Liver (tissue), 9 donors: ENCODE results near the gene FOXG1. TPM values are rescaled to one million over a fixed set of nuclear protein-coding genes. Genes with fewer than 3 reads are reported as not detected.

Source experiments
- DNase-seq: peaks from one replicate; pipeline ENCODE4 v3.0.0-alpha.2; 2017; ENCODE audit warnings: low spot score
- H3K27ac ChIP-seq, 2 donors: one replicate each; pipeline ENCODE4 v1.7.0; 2013; ENCODE audit warnings: inconsistent platforms in 2 of 2, low read length in 2 of 2, control low read depth in 1 of 2, low read depth in 1 of 2, mild to moderate bottlenecking in 1 of 2
- H3K27me3 ChIP-seq, 4 donors: one replicate each; pipeline versions ENCODE4 v1.6.1 to v1.7.0; 2013; ENCODE audit warnings: low read length in 3 of 4, inconsistent platforms in 1 of 4, mild to moderate bottlenecking in 1 of 4, moderate library complexity in 1 of 4; ENCODE audit not compliant: control insufficient read depth in 4 of 4, insufficient read depth in 4 of 4
- H3K36me3 ChIP-seq, 4 donors: one replicate each; pipeline versions ENCODE4 v1.6.1 to v1.7.0; 2013; ENCODE audit warnings: low read length in 3 of 4, mild to moderate bottlenecking in 3 of 4, low read depth in 1 of 4, moderate library complexity in 1 of 4; ENCODE audit not compliant: control insufficient read depth in 4 of 4, insufficient read depth in 3 of 4
- H3K4me1 ChIP-seq, 4 donors: one replicate each; pipeline versions ENCODE4 v1.6.1 to v1.7.0; 2013; ENCODE audit warnings: low read length in 3 of 4, mild to moderate bottlenecking in 3 of 4, moderate library complexity in 1 of 4; ENCODE audit not compliant: control insufficient read depth in 4 of 4, insufficient read depth in 4 of 4
- H3K4me3 ChIP-seq, 3 donors: one replicate each; pipeline versions ENCODE4 v1.6.1 to v1.7.0; 2013; ENCODE audit warnings: low read length in 3 of 3, control low read depth in 1 of 3, low read depth in 1 of 3, mild to moderate bottlenecking in 1 of 3
- H3K9ac ChIP-seq, 2 donors: one replicate each; pipeline ENCODE4 v1.7.0; 2013; ENCODE audit warnings: low read length in 2 of 2, mild to moderate bottlenecking in 2 of 2, moderate library complexity in 2 of 2, control low read depth in 1 of 2, low read depth in 1 of 2
- H3K9me3 ChIP-seq, 4 donors: one replicate each; pipeline versions ENCODE4 v1.6.1 to v1.7.0; 2013; ENCODE audit warnings: low read length in 3 of 4; ENCODE audit not compliant: control insufficient read depth in 4 of 4
- FOXA2 ChIP-seq: IDR thresholded peaks from 2 replicates; pipeline ENCODE4 v1.6.1; 2016; ENCODE audit warnings: antibody characterized with exemption
- JUND ChIP-seq, 2 donors: IDR thresholded peaks; 2 replicates each; pipeline ENCODE4 v1.6.1; 2016; ENCODE audit warnings: antibody characterized with exemption in 2 of 2
- RAD21 ChIP-seq, 2 donors: IDR thresholded peaks; 2 replicates each; pipeline ENCODE4 v1.6.1; 2016; ENCODE audit warnings: antibody characterized with exemption in 2 of 2, mild to moderate bottlenecking in 2 of 2
- RXRA ChIP-seq, 2 donors: IDR thresholded peaks; 2 replicates each; pipeline ENCODE4 v1.6.1; 2017 to 2018; ENCODE audit warnings: antibody characterized with exemption in 2 of 2, mild to moderate bottlenecking in 1 of 2
- TAF1 ChIP-seq: conservative IDR thresholded peaks from 2 replicates; pipeline ENCODE4 v1.6.1; 2016; ENCODE audit warnings: antibody characterized with exemption, mild to moderate bottlenecking
- YY1 ChIP-seq: IDR thresholded peaks from 2 replicates; pipeline ENCODE4 v1.6.1; 2016; ENCODE audit warnings: antibody characterized with exemption, mild to moderate bottlenecking
- ZBTB33 ChIP-seq: IDR thresholded peaks from 2 replicates; pipeline ENCODE4 v1.6.1; 2016; ENCODE audit warnings: antibody characterized with exemption
- WGBS: extraction: QIAGEN DNeasy Blood & Tissue Kit; methylation state at CpG from one replicate; pipeline ENCODE4 v1.1.7; 2013; 5-methylcytosine and 5-hydroxymethylcytosine counted together
- polyA plus RNA-seq, 2 donors: library from polyadenylated mRNA; stranded (reverse) in 1 of 2; unstranded in 1 of 2; fragments of 200-250 nt in 1 of 2; fragments of >200 nt in 1 of 2; fragmentation: Nextera tagmentation in 1 of 2; extraction: Ambion mirVana in 1 of 2; gene quantifications; one replicate each; pipeline versions ENCODE4 v1.2.1 to v1.2.3, GENCODE V29; 2013 to 2015
- total RNA-seq, 2 donors: library from RNA; depleted of rRNA; stranded (reverse); fragments of >200 nt; gene quantifications; one replicate each; pipeline ENCODE4 v1.2.3, GENCODE V29; 2014
- TF ChIP-seq, protein P1 (sequence below): IDR thresholded peaks from 2 replicates; pipeline ENCODE4 v1.6.1; 2016; ENCODE audit warnings: antibody characterized with exemption
- TF ChIP-seq, protein P2 (sequence below): IDR thresholded peaks from 2 replicates; pipeline ENCODE4 v1.6.1; 2016; ENCODE audit warnings: antibody characterized with exemption
- TF ChIP-seq, protein P3 (sequence below): fragments of 150-350 bp; IDR thresholded peaks from 2 replicates; pipeline ENCODE4 v1.5.1; 2017; ENCODE audit warnings: improper control_type of control experiment, low read depth, low read length; ENCODE audit not compliant: missing input control
- donor health status: healthy.
- donor health status: healthy.
- donor health status: healthy.
- donor health status: healthy.
- donor health status: healthy.

FOXG1 gene
- total and polyA plus RNA-seq, 4 donors = not detected

DNA sequence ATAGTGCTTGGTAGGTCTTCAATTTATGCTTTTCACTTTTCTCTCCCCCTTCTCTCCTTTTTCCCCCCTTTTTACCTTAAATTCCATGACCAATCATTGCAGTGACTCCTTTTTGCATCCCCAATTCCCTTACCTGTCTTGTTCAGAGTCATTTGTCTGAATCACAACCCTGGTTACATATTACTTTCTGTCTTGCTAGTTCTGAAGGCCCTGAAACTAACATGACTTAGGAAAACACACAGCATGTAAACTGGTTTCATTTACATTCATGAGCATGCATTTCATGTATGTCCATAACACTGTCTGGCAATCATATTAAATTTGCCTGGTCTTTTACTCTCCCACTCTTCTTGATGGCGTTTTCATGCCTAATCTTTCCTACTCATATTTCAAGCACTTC lies 20.3 kb upstream of the FOXG1 start:
- no peak for DNase-seq
- no peak overlapping the region for H3K4me3 ChIP-seq
- no peak overlapping the region for H3K9ac ChIP-seq
- peaks cover 0 to 8% (median 0%) of the 10 kb centered on the region in 4 donors for H3K27me3 ChIP-seq
- peaks cover 0 to 4% (median 3%) of the 10 kb centered on the region in 4 donors for H3K9me3 ChIP-seq
- no peak overlapping the region for H3K27ac ChIP-seq
- TF ChIP-seq, protein P1, sequence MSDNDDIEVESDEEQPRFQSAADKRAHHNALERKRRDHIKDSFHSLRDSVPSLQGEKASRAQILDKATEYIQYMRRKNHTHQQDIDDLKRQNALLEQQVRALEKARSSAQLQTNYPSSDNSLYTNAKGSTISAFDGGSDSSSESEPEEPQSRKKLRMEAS = no peak
- no peak for TF ChIP-seq JUND (IDR thresholded peaks at IDR 0.05)
- TF ChIP-seq, protein P2, sequence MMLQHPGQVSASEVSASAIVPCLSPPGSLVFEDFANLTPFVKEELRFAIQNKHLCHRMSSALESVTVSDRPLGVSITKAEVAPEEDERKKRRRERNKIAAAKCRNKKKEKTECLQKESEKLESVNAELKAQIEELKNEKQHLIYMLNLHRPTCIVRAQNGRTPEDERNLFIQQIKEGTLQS = no peak
- TF ChIP-seq ZBTB33 = no peak
- TF ChIP-seq YY1 = no peak
- no peak for TF ChIP-seq TAF1
- no peak for TF ChIP-seq FOXA2
- no peak for TF ChIP-seq RXRA (IDR thresholded peaks at IDR 0.05)
- WGBS = 71% methylated on average over 1 of the region's 1 CpG
- no peaks in the 10 kb centered on the region for H3K36me3 ChIP-seq
- H3K4me1 ChIP-seq = no peaks in the 10 kb centered on the region

DNA sequence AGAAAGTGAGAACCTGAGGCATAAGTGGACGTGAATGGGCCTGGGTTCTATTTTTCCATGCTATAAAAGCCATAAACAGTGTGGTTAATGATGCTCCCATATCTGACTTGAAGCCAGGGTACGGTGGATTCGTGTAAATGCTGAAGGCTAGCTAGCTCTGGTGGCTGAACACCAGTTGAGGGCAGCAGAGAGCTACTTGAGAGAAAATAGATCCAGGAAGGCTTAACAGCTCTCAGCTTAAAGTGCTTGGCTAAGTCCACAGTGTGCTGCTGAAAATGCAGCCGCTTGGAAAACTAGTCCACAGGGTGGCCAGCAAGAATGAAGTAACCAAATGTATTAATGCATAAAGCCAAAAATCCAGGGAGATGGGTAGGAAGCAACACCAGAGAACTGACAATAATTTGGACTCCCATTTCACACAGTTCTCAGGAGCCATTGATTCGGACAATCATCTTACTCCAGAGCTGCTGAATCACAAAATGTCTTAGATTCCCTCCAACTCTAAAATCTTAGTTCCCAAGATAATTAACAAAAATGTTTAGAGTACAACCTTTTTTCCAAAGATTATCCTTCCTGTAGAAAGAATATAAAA lies 15.0 kb upstream of the FOXG1 start:
- WGBS = 24% methylated on average over 5 of the region's 5 CpGs
- Histone ChIP-seq H3K4me1 (peaks cover 0 to 3% (median 0%) of the 10 kb centered on the region in 4 donors), H3K27ac (no peak overlapping the region), H3K36me3 (no peaks in the 10 kb centered on the region), H3K9ac (no peak overlapping the region), H3K27me3 (peaks cover 0 to 14% (median 13%) of the 10 kb centered on the region in 4 donors), H3K9me3 (peaks cover 0 to 4% (median 2%) of the 10 kb centered on the region in 4 donors), H3K4me3 (no peak overlapping the region)
- no peak for DNase-seq
- TF ChIP-seq, protein P2 = no peak
- TF ChIP-seq, protein P3, sequence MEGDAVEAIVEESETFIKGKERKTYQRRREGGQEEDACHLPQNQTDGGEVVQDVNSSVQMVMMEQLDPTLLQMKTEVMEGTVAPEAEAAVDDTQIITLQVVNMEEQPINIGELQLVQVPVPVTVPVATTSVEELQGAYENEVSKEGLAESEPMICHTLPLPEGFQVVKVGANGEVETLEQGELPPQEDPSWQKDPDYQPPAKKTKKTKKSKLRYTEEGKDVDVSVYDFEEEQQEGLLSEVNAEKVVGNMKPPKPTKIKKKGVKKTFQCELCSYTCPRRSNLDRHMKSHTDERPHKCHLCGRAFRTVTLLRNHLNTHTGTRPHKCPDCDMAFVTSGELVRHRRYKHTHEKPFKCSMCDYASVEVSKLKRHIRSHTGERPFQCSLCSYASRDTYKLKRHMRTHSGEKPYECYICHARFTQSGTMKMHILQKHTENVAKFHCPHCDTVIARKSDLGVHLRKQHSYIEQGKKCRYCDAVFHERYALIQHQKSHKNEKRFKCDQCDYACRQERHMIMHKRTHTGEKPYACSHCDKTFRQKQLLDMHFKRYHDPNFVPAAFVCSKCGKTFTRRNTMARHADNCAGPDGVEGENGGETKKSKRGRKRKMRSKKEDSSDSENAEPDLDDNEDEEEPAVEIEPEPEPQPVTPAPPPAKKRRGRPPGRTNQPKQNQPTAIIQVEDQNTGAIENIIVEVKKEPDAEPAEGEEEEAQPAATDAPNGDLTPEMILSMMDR = peak; percentile 42
- peak; percentile 65 to 74 for TF ChIP-seq RAD21 (IDR thresholded peaks at IDR 0.05)

DNA sequence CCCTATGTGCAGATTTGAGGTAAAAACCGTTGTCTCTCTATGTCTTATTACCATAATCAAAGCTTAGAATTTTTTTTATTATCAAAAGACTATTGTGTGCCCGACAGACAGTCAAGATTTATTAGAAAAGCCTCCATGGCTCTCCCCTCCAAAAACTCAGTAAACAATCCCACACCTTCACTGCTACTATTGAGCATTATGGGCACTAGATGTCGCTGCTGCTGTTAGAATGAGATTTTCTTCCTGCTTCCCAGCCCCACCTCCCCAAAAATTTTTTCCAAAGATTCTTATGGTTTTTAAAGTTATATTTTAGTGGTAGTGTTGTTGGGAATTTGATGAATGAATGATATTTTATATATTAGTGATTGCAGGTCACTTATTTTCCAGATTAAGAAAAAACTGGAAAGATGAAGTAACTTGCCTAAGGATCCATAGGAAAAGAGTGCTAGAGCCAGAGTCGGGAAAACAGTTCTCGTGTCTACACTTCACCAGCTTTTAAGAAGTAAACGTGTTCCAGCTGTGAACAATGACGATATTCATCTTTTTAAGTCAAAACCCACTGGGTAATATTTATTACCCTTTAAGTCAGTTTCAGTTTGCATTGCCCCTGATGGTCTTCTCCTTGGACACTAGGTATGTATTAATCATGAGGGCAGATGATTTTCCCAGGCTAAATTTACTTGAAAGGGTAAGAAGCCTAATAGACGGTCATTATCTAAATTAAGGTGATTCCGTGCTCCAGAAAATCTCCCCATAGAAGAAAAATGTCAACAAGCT lies 12.2 kb upstream of the FOXG1 start:
- WGBS = 10% methylated on average over 9 of the region's 9 CpGs
- no peaks in the 10 kb centered on the region for H3K36me3 ChIP-seq
- no peaks in the 10 kb centered on the region for H3K9me3 ChIP-seq
- no peak overlapping the region for H3K27ac ChIP-seq
- H3K9ac ChIP-seq = no peak overlapping the region
- TF ChIP-seq, protein P3 = peak; percentile 58
- TF ChIP-seq, protein P1 = no peak
- TF ChIP-seq RAD21 (IDR thresholded peaks at IDR 0.05) = peak; percentile 83 to 85
- H3K4me1 ChIP-seq = peaks cover 0 to 7% (median under 1%) of the 10 kb centered on the region in 4 donors
- no peak overlapping the region for H3K4me3 ChIP-seq
- H3K27me3 ChIP-seq = peaks cover 0 to 21% (median 18%) of the 10 kb centered on the region in 4 donors
- no peak for DNase-seq
